PC-9 (cell line): ENCODE measurements around the gene ZNF804A. TPM values are rescaled to one million over a fixed set of nuclear protein-coding genes. Genes with fewer than 3 reads are reported as not detected.

Source experiments
- BruUV-seq: library from RNA; stranded (reverse); fragments of 400-500 nt; replicated peaks from 2 replicates; lab custom pipeline; 2021; lab: Mats Ljungman, UMichigan
- CTCF ChIA-PET: fragments of 300-600 bp; sonication (Branson Sonifier 250); formaldehyde crosslinking; loops from one replicate; lab custom pipeline; 2022; ENCODE audit warnings: antibody characterized with exemption; lab: Charles Lee
- POLR2A ChIA-PET: fragments of 300-600 bp; sonication (Branson Sonifier 250); formaldehyde crosslinking; loops from one replicate; lab custom pipeline; 2022; ENCODE audit warnings: antibody characterized with exemption; ENCODE audit not compliant: unreplicated experiment; lab: Charles Lee
- DNase-seq, 2 experiments: peaks; one replicate each; pipeline versions ENCODE4 v3.0.0 to v3.0.0-alpha.2; 2015 to 2022; ENCODE audit warnings: mixed read lengths in 1 of 2
- H2AFZ ChIP-seq: fragments of 200-600 bp; sonication (generic); 2 replicates; pipeline ENCODE4 v1.8.1; 2017; ENCODE audit warnings: antibody characterized with exemption
- H3F3A ChIP-seq: fragments of 200-600 bp; sonication (generic); 2 replicates; pipeline ENCODE4 v1.8.1; 2017; ENCODE audit warnings: antibody characterized with exemption, mild to moderate bottlenecking, low read depth; ENCODE audit not compliant: insufficient read depth
- H3K27ac ChIP-seq: fragments of 200-600 bp; sonication (generic); 2 replicates; pipeline ENCODE4 v1.6.1; 2016; ENCODE audit warnings: mixed run types
- H3K27me3 ChIP-seq: fragments of 200-600 bp; sonication (generic); 2 replicates; pipeline ENCODE4 v1.6.1; 2016; ENCODE audit warnings: low read depth, mixed run types; ENCODE audit not compliant: insufficient read depth
- H3K36me3 ChIP-seq: fragments of 200-600 bp; sonication (generic); 2 replicates; pipeline ENCODE4 v1.6.1; 2016; ENCODE audit warnings: low read depth, mixed run types
- H3K4me1 ChIP-seq: fragments of 200-600 bp; sonication (generic); replicated peaks from 2 replicates; pipeline ENCODE4 v1.6.1; 2016; ENCODE audit warnings: mixed run types; ENCODE audit not compliant: insufficient read depth
- H3K4me2 ChIP-seq: fragments of 200-600 bp; sonication (generic); 2 replicates; pipeline ENCODE4 v1.6.1; 2017; ENCODE audit warnings: mixed run types
- H3K4me3 ChIP-seq: fragments of 200-600 bp; sonication (generic); 2 replicates; pipeline ENCODE4 v1.6.1; 2016; ENCODE audit warnings: mixed run types
- H3K79me2 ChIP-seq: fragments of 200-600 bp; sonication (generic); 2 replicates; pipeline ENCODE4 v1.6.1; 2017; ENCODE audit warnings: low read depth, mixed run types
- H3K9me2 ChIP-seq: fragments of 200-600 bp; sonication (generic); 2 replicates; pipeline ENCODE4 v1.8.1; 2017; ENCODE audit warnings: mild to moderate bottlenecking; ENCODE audit not compliant: insufficient read depth
- H3K9me3 ChIP-seq: fragments of 200-600 bp; sonication (generic); 2 replicates; pipeline ENCODE4 v1.8.1; 2016; ENCODE audit warnings: low read depth; ENCODE audit not compliant: insufficient read depth
- H4K20me1 ChIP-seq: fragments of 200-600 bp; sonication (generic); 2 replicates; pipeline ENCODE4 v1.8.1; 2017; ENCODE audit not compliant: insufficient read depth
- CTCF ChIP-seq: fragments of 200-600 bp; sonication (generic); conservative IDR thresholded peaks from 2 replicates; pipeline ENCODE4 v1.6.1; 2017; ENCODE audit warnings: mixed run types, antibody characterized with exemption, mild to moderate bottlenecking, moderate library complexity
- EZH2 ChIP-seq: fragments of 200-600 bp; sonication (generic); IDR thresholded peaks from 2 replicates; pipeline ENCODE4 v1.8.0; 2017; ENCODE audit warnings: antibody characterized with exemption, low read depth
- intact Hi-C: fragments of 100-400 bp; cut with micrococcal nuclease; formaldehyde crosslinking; loops from one replicate; pipeline ENCODE4 v1.10.0; 2022; ENCODE audit not compliant: unreplicated experiment
- total RNA-seq: library from RNA; stranded (reverse); gene quantifications from 2 replicates; pipeline ENCODE4 v1.2.3, GENCODE V29; 2021

Gene ZNF804A
- total RNA-seq, 1 experiment from 2014 or later = not detected

- intact Hi-C loops = no loop called here
- Histone ChIP-seq H3K4me1 (no peaks in the 10 kb centered on the region), H3K9me3 (no peaks in the 10 kb centered on the region)
Measured at GRCh38 chr2:184799379-184799778, 201.1 kb downstream of the ZNF804A start.

GRCh38 chr2:184814421-184814820 lies 216.1 kb downstream of the ZNF804A start:
- BruUV-seq = no TSS peak
- POLR2A ChIA-PET = no interaction called here
- H3K27ac ChIP-seq = no peak overlapping the region

More at GRCh38 chr2:184799379-184799778, 201.1 kb downstream of the ZNF804A start:
- POLR2A ChIA-PET = no interaction called here
- no peaks in the 10 kb centered on the region for H3K79me2 ChIP-seq
- BruUV-seq = no TSS peak
- no peak overlapping the region for H3K4me3 ChIP-seq
- no peak overlapping the region for H3K27ac ChIP-seq
- H3K36me3 ChIP-seq = no peaks in the 10 kb centered on the region
- H3K27me3 ChIP-seq = no peaks in the 10 kb centered on the region
- TF ChIP-seq EZH2 = no peak
- TF ChIP-seq CTCF = no peak
- H4K20me1 ChIP-seq = no peaks in the 10 kb centered on the region
- H3K4me2 ChIP-seq = no peak overlapping the region
- no peaks in the 10 kb centered on the region for H3F3A ChIP-seq
- no peak for DNase-seq
- CTCF ChIA-PET = no interaction called here
- no peaks in the 10 kb centered on the region for H3K9me2 ChIP-seq
- no peak overlapping the region for H2AFZ ChIP-seq

GRCh38 chr2:184815824-184816223 lies 217.5 kb downstream of the ZNF804A start:
- intact Hi-C loops = no loop called here

More at GRCh38 chr2:184814421-184814820, 216.1 kb downstream of the ZNF804A start:
- no peak for DNase-seq
- H3K4me1 ChIP-seq = no peaks in the 10 kb centered on the region
- H3K36me3 ChIP-seq = no peaks in the 10 kb centered on the region
- intact Hi-C loops = no loop called here
- H3K9me3 ChIP-seq = no peaks in the 10 kb centered on the region
- no peaks in the 10 kb centered on the region for H3F3A ChIP-seq
- H3K4me3 ChIP-seq = no peak overlapping the region
- H2AFZ ChIP-seq = no peak overlapping the region
- CTCF ChIA-PET = no interaction called here
- H3K79me2 ChIP-seq = no peaks in the 10 kb centered on the region
- H3K27me3 ChIP-seq = no peaks in the 10 kb centered on the region
- H3K9me2 ChIP-seq = no peaks in the 10 kb centered on the region
- TF ChIP-seq CTCF = no peak
- TF ChIP-seq EZH2 = no peak
- H4K20me1 ChIP-seq = no peaks in the 10 kb centered on the region
- H3K4me2 ChIP-seq = no peak overlapping the region

More at GRCh38 chr2:184815824-184816223, 217.5 kb downstream of the ZNF804A start:
- H4K20me1 ChIP-seq = no peaks in the 10 kb centered on the region
- no peaks in the 10 kb centered on the region for H3F3A ChIP-seq
- H3K79me2 ChIP-seq = no peaks in the 10 kb centered on the region
- BruUV-seq = no TSS peak
- no peak overlapping the region for H3K4me3 ChIP-seq
- H3K9me3 ChIP-seq = no peaks in the 10 kb centered on the region
- no peak overlapping the region for H3K4me2 ChIP-seq
- H3K4me1 ChIP-seq = no peaks in the 10 kb centered on the region
- H3K36me3 ChIP-seq = no peaks in the 10 kb centered on the region
- ChIA-PET POLR2A (no interaction called here), CTCF (no interaction called here)
- H3K27ac ChIP-seq = no peak overlapping the region
- H3K27me3 ChIP-seq = no peaks in the 10 kb centered on the region
- no peak for TF ChIP-seq EZH2
- no peak for TF ChIP-seq CTCF
- no peak overlapping the region for H2AFZ ChIP-seq
- no peak for DNase-seq
- H3K9me2 ChIP-seq = no peaks in the 10 kb centered on the region
